H1 (cell line): ENCODE measurements around the gene WDR89. TPM values are rescaled to one million over a fixed set of nuclear protein-coding genes. Genes with fewer than 3 reads are reported as not detected.

Source experiments
- CTCF ChIA-PET: fragments of 300-600 bp; sonication (Branson Sonifier 250); formaldehyde crosslinking; loops from one replicate; lab custom pipeline; 2021; ENCODE audit not compliant: partially characterized antibody; lab: Charles Lee
- POLR2A ChIA-PET: fragments of 300-600 bp; sonication (Branson Sonifier 250); formaldehyde crosslinking; loops from one replicate; lab custom pipeline; 2021; ENCODE audit warnings: inconsistent platforms; ENCODE audit not compliant: partially characterized antibody; lab: Charles Lee
- DNase-seq, 2 experiments: peaks; one replicate each; pipeline versions ENCODE4 v3.0.0 to v3.0.0-alpha.2; 2010 to 2022; ENCODE audit warnings: low spot score in 2 of 2, low read depth in 1 of 2, mixed read lengths in 1 of 2
- FAIRE-seq: peaks from 2 replicates; lab custom pipeline; 2011; peaks lifted over from hg19 to GRCh38; lab: Jason Lieb, UNC
- H2AFZ ChIP-seq: 2 replicates; pipeline ENCODE4 v1.8.1; 2012; ENCODE audit warnings: low read length, inconsistent platforms
- H2AK5ac ChIP-seq: 2 replicates; pipeline ENCODE4 v1.6.1; 2013; ENCODE audit warnings: low read depth, low read length
- H2BK120ac ChIP-seq: replicated peaks from 2 replicates; pipeline ENCODE3; 2013; ENCODE audit warnings: low read depth, low read length, inconsistent platforms
- H2BK12ac ChIP-seq: 2 replicates; pipeline ENCODE4 v1.6.1; 2013; ENCODE audit warnings: low read depth, low read length
- H2BK15ac ChIP-seq: 2 replicates; pipeline ENCODE4 v1.6.1; 2013; ENCODE audit warnings: low read length
- H2BK20ac ChIP-seq: 2 replicates; pipeline ENCODE4 v1.6.1; 2013; ENCODE audit warnings: low read length
- H2BK5ac ChIP-seq: 2 replicates; pipeline ENCODE4 v1.6.1; 2013; ENCODE audit warnings: low read depth, low read length
- H3K14ac ChIP-seq: 2 replicates; pipeline ENCODE4 v1.6.1; 2013; ENCODE audit warnings: inconsistent platforms; ENCODE audit not compliant: insufficient read length
- H3K18ac ChIP-seq: 2 replicates; pipeline ENCODE4 v1.6.1; 2013; ENCODE audit warnings: low read length; ENCODE audit errors: extremely low read depth
- H3K23ac ChIP-seq: 2 replicates; pipeline ENCODE4 v1.6.1; 2013; ENCODE audit warnings: inconsistent platforms; ENCODE audit not compliant: insufficient read length
- H3K23me2 ChIP-seq: 2 replicates; pipeline ENCODE4 v1.6.1; 2013; ENCODE audit warnings: low read depth, low read length
- H3K27ac ChIP-seq: 2 replicates; pipeline ENCODE4 v1.6.1; 2011; ENCODE audit warnings: low read depth, low read length, inconsistent platforms
- H3K27me3 ChIP-seq, 4 experiments: replicated peaks in 1 of 4; 1 replicate in 1 of 4; 2 replicates in 3 of 4; pipeline versions ENCODE4 v1.6.1 to v1.8.1; 2011 to 2013; ENCODE audit warnings: low read length in 3 of 4, mild to moderate bottlenecking in 3 of 4, inconsistent platforms in 2 of 4, mixed read lengths in 2 of 4, moderate library complexity in 1 of 4; ENCODE audit not compliant: control insufficient read depth in 3 of 4, insufficient read depth in 3 of 4; ENCODE audit errors: extremely low read depth in 1 of 4
- H3K36me3 ChIP-seq, 4 experiments: 2 replicates each; pipeline versions ENCODE4 v1.6.1 to v1.8.1; 2011 to 2013; ENCODE audit warnings: mild to moderate bottlenecking in 4 of 4, low read length in 3 of 4, moderate library complexity in 2 of 4, control low read depth in 1 of 4, inconsistent platforms in 1 of 4; ENCODE audit not compliant: insufficient read depth in 4 of 4, control insufficient read depth in 2 of 4
- H3K4ac ChIP-seq: replicated peaks from 2 replicates; pipeline ENCODE3; 2013; ENCODE audit warnings: low read length, low read depth, mixed read lengths, inconsistent platforms; ENCODE audit not compliant: insufficient read length
- H3K4me1 ChIP-seq, 4 experiments: replicated peaks in 1 of 4; 1 replicate in 1 of 4; 2 replicates in 3 of 4; pipeline versions ENCODE4 v1.6.1 to v1.8.1; 2011 to 2013; ENCODE audit warnings: low read length in 3 of 4, inconsistent platforms in 2 of 4, mixed read lengths in 1 of 4; ENCODE audit not compliant: insufficient read depth in 4 of 4, control insufficient read depth in 3 of 4
- H3K4me2 ChIP-seq, 2 experiments: 2 replicates each; pipeline versions ENCODE4 v1.6.1 to v1.8.1; 2011 to 2013; ENCODE audit warnings: low read depth in 2 of 2, low read length in 2 of 2, control low read depth in 1 of 2, inconsistent platforms in 1 of 2, mild to moderate bottlenecking in 1 of 2; ENCODE audit not compliant: insufficient read depth in 1 of 2
- H3K4me3 ChIP-seq, 4 experiments: fragments of 200-600, 300-600 bp in 1 of 4; sonication (generic), shearing (Covaris generic), sonication (Bioruptor Twin) in 1 of 4; 2 replicates each; pipeline versions ENCODE4 v1.5.1 to v1.8.1; 2011 to 2016; ENCODE audit warnings: low read length in 4 of 4, low read depth in 3 of 4, control low read depth in 2 of 4, inconsistent platforms in 2 of 4, mild to moderate bottlenecking in 2 of 4, mixed read lengths in 1 of 4, moderate library complexity in 1 of 4; ENCODE audit not compliant: insufficient read depth in 2 of 4; ENCODE audit errors: extremely low read depth in 1 of 4
- H3K56ac ChIP-seq: replicated peaks from 2 replicates; pipeline ENCODE3; 2013; ENCODE audit warnings: low read depth, mild to moderate bottlenecking, mixed read lengths, low read length, inconsistent platforms; ENCODE audit not compliant: insufficient read length
- H3K79me1 ChIP-seq: 2 replicates; pipeline ENCODE4 v1.6.1; 2013; ENCODE audit warnings: low read depth, low read length, control low read depth
- H3K79me2 ChIP-seq, 2 experiments: 2 replicates each; pipeline versions ENCODE4 v1.6.1 to v1.8.1; 2012 to 2013; ENCODE audit warnings: low read length in 2 of 2, mild to moderate bottlenecking in 2 of 2, inconsistent platforms in 1 of 2; ENCODE audit not compliant: insufficient read depth in 2 of 2, control insufficient read depth in 1 of 2
- H3K9ac ChIP-seq, 4 experiments: replicated peaks in 1 of 4; 1 replicate in 1 of 4; 2 replicates in 3 of 4; pipeline versions ENCODE4 v1.6.1 to v1.8.1; 2011 to 2013; ENCODE audit warnings: low read depth in 3 of 4, low read length in 3 of 4, control low read depth in 2 of 4, mild to moderate bottlenecking in 2 of 4, moderate library complexity in 2 of 4, inconsistent platforms in 1 of 4; ENCODE audit errors: extremely low read depth in 1 of 4
- H3K9me3 ChIP-seq, 2 experiments: 2 replicates each; pipeline versions ENCODE4 v1.6.1 to v1.8.1; 2012 to 2013; ENCODE audit warnings: mild to moderate bottlenecking in 2 of 2, moderate library complexity in 2 of 2, control low read depth in 1 of 2, inconsistent platforms in 1 of 2, low read depth in 1 of 2, low read length in 1 of 2, mixed read lengths in 1 of 2; ENCODE audit not compliant: insufficient read depth in 2 of 2
- H4K20me1 ChIP-seq, 2 experiments: replicated peaks in 1 of 2; 2 replicates each; pipeline versions ENCODE3 to v1.8.1; 2011 to 2013; ENCODE audit warnings: inconsistent platforms in 2 of 2, low read length in 2 of 2, mild to moderate bottlenecking in 1 of 2; ENCODE audit not compliant: insufficient read depth in 2 of 2, control insufficient read depth in 1 of 2
- H4K5ac ChIP-seq: 2 replicates; pipeline ENCODE4 v1.6.1; 2013; ENCODE audit warnings: low read length, low read depth, mixed read lengths, inconsistent platforms; ENCODE audit not compliant: insufficient read length
- H4K8ac ChIP-seq: 2 replicates; pipeline ENCODE4 v1.8.0; 2013; ENCODE audit warnings: mild to moderate bottlenecking, moderate library complexity, low read length, inconsistent platforms; ENCODE audit not compliant: insufficient read depth; ENCODE audit errors: extremely low read depth
- H4K91ac ChIP-seq: replicated peaks from 2 replicates; pipeline ENCODE3; 2013; ENCODE audit warnings: low read length, mixed read lengths, inconsistent platforms; ENCODE audit not compliant: insufficient read length
- BACH1 ChIP-seq: IDR thresholded peaks from 2 replicates; pipeline ENCODE4 v1.6.1; 2012; ENCODE audit warnings: low read length, improper control_type of control experiment
- CHD1 ChIP-seq: IDR thresholded peaks from 2 replicates; pipeline ENCODE4 v1.6.1; 2012; ENCODE audit warnings: low read depth, low read length, improper control_type of control experiment
- CTCF ChIP-seq, 3 experiments: IDR thresholded peaks; 1 replicate in 2 of 3; 2 replicates in 1 of 3; pipeline versions ENCODE4 v1.5.1 to v1.6.1; 2011; ENCODE audit warnings: low read length in 3 of 3, mild to moderate bottlenecking in 3 of 3, inconsistent platforms in 2 of 3, low read depth in 1 of 3, moderate library complexity in 1 of 3; ENCODE audit not compliant: insufficient read depth in 1 of 3; ENCODE audit errors: control extremely low read depth in 1 of 3
- EZH2 ChIP-seq: fragments of 200-600 bp; sonication (generic); IDR thresholded peaks from 2 replicates; pipeline ENCODE4 v1.7.1; 2012; ENCODE audit warnings: low read depth, mild to moderate bottlenecking, moderate library complexity, low read length, inconsistent platforms; ENCODE audit not compliant: severe bottlenecking
- HDAC2 ChIP-seq, 2 experiments: fragments of 300-600 bp in 1 of 2; sonication (generic) in 1 of 2; IDR thresholded peaks; 2 replicates each; pipeline ENCODE4 v1.6.1; 2011 to 2012; ENCODE audit warnings: low read depth in 2 of 2, low read length in 2 of 2, mild to moderate bottlenecking in 2 of 2, moderate library complexity in 2 of 2, borderline replicate concordance in 1 of 2, inconsistent platforms in 1 of 2
- KDM1A ChIP-seq: fragments of 200-600, 300-600 bp; sonication (generic); IDR thresholded peaks from 2 replicates; pipeline ENCODE4 v1.7.1; 2016; ENCODE audit warnings: mild to moderate bottlenecking, low read length, borderline replicate concordance
- RXRA ChIP-seq: IDR thresholded peaks from 2 replicates; pipeline ENCODE4 v1.6.1; 2011; ENCODE audit warnings: low read depth, mild to moderate bottlenecking, low read length, moderate library complexity; ENCODE audit not compliant: insufficient read depth
- SP4 ChIP-seq: IDR thresholded peaks from 2 replicates; pipeline ENCODE4 v1.6.1; 2012; ENCODE audit warnings: low read length, inconsistent platforms
- TAF1 ChIP-seq: IDR thresholded peaks from 2 replicates; pipeline ENCODE4 v1.6.1; 2011; ENCODE audit warnings: mild to moderate bottlenecking, low read depth, low read length
- TBP ChIP-seq: IDR thresholded peaks from 2 replicates; pipeline ENCODE4 v1.6.1; 2011; ENCODE audit warnings: low read depth, low read length, improper control_type of control experiment
- TEAD4 ChIP-seq: IDR thresholded peaks from 2 replicates; pipeline ENCODE4 v1.6.1; 2012; ENCODE audit warnings: low read depth, low read length, inconsistent platforms, mixed read lengths
- WGBS, 2 experiments: shearing (Covaris generic) in 1 of 2; methylation state at CpG; one replicate each; pipeline versions ENCODE4 v1.1.6 to v1.1.7; 2013 to 2015; ENCODE audit warnings: low lambda C conversion rate in 2 of 2, mixed read lengths in 2 of 2, inconsistent platforms in 1 of 2, low coverage in 1 of 2, missing lambda C conversion rate in 1 of 2; ENCODE audit not compliant: insufficient replicate concordance in 2 of 2, insufficient coverage in 1 of 2, insufficient read length in 1 of 2; ENCODE audit errors: extremely low coverage in 1 of 2, missing lambda C conversion rate in 1 of 2; 5-methylcytosine and 5-hydroxymethylcytosine counted together
- polyA plus RNA-seq, 7 experiments: library from polyadenylated mRNA; depleted of rRNA in 3 of 7; stranded (reverse) in 5 of 7; unstranded in 2 of 7; fragments of >200 nt in 5 of 7; fragments of 200-250 nt in 2 of 7; gene quantifications; 1 replicate in 5 of 7; 2 replicates in 1 of 7; 4 replicates in 1 of 7; pipeline versions ENCODE4 v1.2.1 to v1.2.3, GENCODE V29; 2011 to 2013; ENCODE audit warnings: missing spikeins in 2 of 7, mixed read lengths in 2 of 7
- total RNA-seq: library from RNA; stranded (reverse); fragmentation: NEBNext Ultra II Directional; extraction: Animal tissue kit (Norgen Biotek cat#: 25700); gene quantifications from 2 replicates; pipeline ENCODE4 v1.2.1, GENCODE V29; 2021

The WDR89 gene
- total and polyA plus RNA-seq, 2 of the 8 experiments (the other 6 are each of a cell fraction or from before 2014, with no cell fraction given), result 8.3 to 32.9 TPM

- DNase-seq (no peak), FAIRE-seq (no peak)
- no peak overlapping the region for H2BK15ac ChIP-seq
- POLR2A ChIA-PET, result interaction anchor here (0.6 kb wide), 1 partner anchor 13 kb away, joined by 3 read pairs; no protein-coding TSS in a partner anchor
- H4K5ac ChIP-seq, result no peak overlapping the region
- no peak overlapping the region for H2BK120ac ChIP-seq
- H2BK12ac ChIP-seq, result no peak overlapping the region
- no peak overlapping the region for H3K4me2 ChIP-seq
- H3K23ac ChIP-seq, result no peak overlapping the region
- CTCF ChIA-PET, result interaction anchor here (0.7 to 1.0 kb wide), 2 partner anchors 12 to 22 kb away, joined by 3 read pairs; no protein-coding TSS in a partner anchor
- H3K23me2 ChIP-seq, result no peaks in the 10 kb centered on the region
- H3K27me3 ChIP-seq, result no peaks in the 10 kb centered on the region
- no peaks in the 10 kb centered on the region for H4K20me1 ChIP-seq
- no peaks in the 10 kb centered on the region for H3K36me3 ChIP-seq
- no peak overlapping the region for H4K91ac ChIP-seq
- H3K79me2 ChIP-seq, result no peaks in the 10 kb centered on the region
- H3K4ac ChIP-seq, result no peak overlapping the region
- no peak overlapping the region for H3K14ac ChIP-seq
- H3K9ac ChIP-seq, result no peak overlapping the region
- H2AFZ ChIP-seq, result no peak overlapping the region
- no peak overlapping the region for H3K4me3 ChIP-seq
- no peaks in the 10 kb centered on the region for H3K4me1 ChIP-seq
- H2BK20ac ChIP-seq, result no peak overlapping the region
- no peaks in the 10 kb centered on the region for H3K79me1 ChIP-seq
- no peak overlapping the region for H3K27ac ChIP-seq
- no peak overlapping the region for H3K56ac ChIP-seq
- no peak overlapping the region for H2BK5ac ChIP-seq
- H3K18ac ChIP-seq, result no peak overlapping the region
- 83% methylated on average over 4 of the region's 4 CpGs; no CpG with 5 or more reads in 1 of the 2 experiments for WGBS, 2 experiments
- H3K9me3 ChIP-seq, result no peaks in the 10 kb centered on the region
- H4K8ac ChIP-seq, result no peak overlapping the region
- no peak overlapping the region for H2AK5ac ChIP-seq
- TF ChIP-seq KDM1A (no peak), CHD1 (no peak), RXRA (no peak), EZH2 (no peak), TEAD4 (no peak), BACH1 (no peak), CTCF (IDR thresholded peaks at IDR 0.05; ENCODE audit: control extremely low read depth in 1 of 3, insufficient read depth in 1 of 3, low read depth in 1 of 3, low read length in 3 of 3) (no peak), TBP (no peak), HDAC2 (IDR thresholded peaks at IDR 0.05; ENCODE audit: borderline replicate concordance in 1 of 2, low read depth in 2 of 2, low read length in 2 of 2) (no peak), SP4 (no peak), TAF1 (no peak)
Observed at GRCh38 chr14:63573581-63573980, 68.1 kb downstream of the WDR89 start.
